ENCODE data around the gene SCYGR1.
"Not testable (repeated sequence)": the region's sequence is repeated elsewhere in the genome, so short reads cannot be mapped to it uniquely, and the experiment has no call there.

Gene SCYGR1

GRCh38 chr2:227367427-227367795 lies 20.3 kb downstream of the SCYGR1 start:
- Histone ChIP-seq H3K27me3 (ENCODE audit: control insufficient read depth, low read length) (no peaks in the 10 kb centered on the region; the same call in 1 of the 2 replicates), H3K4me1 (ENCODE audit: control insufficient read depth, low read length) (no peaks in the 10 kb centered on the region), H3K4me3 (ENCODE audit: low read length) (no peak overlapping the region), H3K79me2 (ENCODE audit: control insufficient read depth, low read length) (no peaks in the 10 kb centered on the region), H4K20me1 (ENCODE audit: control insufficient read depth, insufficient read depth, low read depth, low read length) (no peaks in the 10 kb centered on the region), H3K27ac (ENCODE audit: low read depth, low read length) (no peak overlapping the region), H3K9me2 (replicated peaks; ENCODE audit: control insufficient read depth, low read length) (no peaks in the 10 kb centered on the region), H3K4me2 (ENCODE audit: low read length) (no peak overlapping the region), H3K9me3 (ENCODE audit: control insufficient read depth, insufficient read depth, low read length) (no peaks in the 10 kb centered on the region), H3K36me3 (ENCODE audit: control insufficient read depth, low read length) (no peaks in the 10 kb centered on the region), H3F3A (ENCODE audit: control insufficient read depth, insufficient read depth) (no peaks in the 10 kb centered on the region)
- TF ChIP-seq EZH2phosphoT487 (IDR thresholded peaks at IDR 0.05; ENCODE audit: borderline replicate concordance, low read length): no peak
- no peak for TF ChIP-seq CTCF (IDR thresholded peaks at IDR 0.05; ENCODE audit: low read depth, low read length, poor library complexity, severe bottlenecking)

- no peak overlapping the region for H3K27ac ChIP-seq (ENCODE audit: low read depth, low read length)
- no peaks in the 10 kb centered on the region for H3K9me2 ChIP-seq (replicated peaks; ENCODE audit: control insufficient read depth, low read length)
- H3F3A ChIP-seq (ENCODE audit: control insufficient read depth, insufficient read depth): no peaks in the 10 kb centered on the region
- no peaks in the 10 kb centered on the region; the same call in 1 of the 2 replicates for H3K27me3 ChIP-seq (ENCODE audit: control insufficient read depth, low read length)
- H3K9me3 ChIP-seq (ENCODE audit: control insufficient read depth, insufficient read depth, low read length): no peaks in the 10 kb centered on the region
- H3K79me2 ChIP-seq (ENCODE audit: control insufficient read depth, low read length): no peaks in the 10 kb centered on the region
- no peak overlapping the region for H3K4me2 ChIP-seq (ENCODE audit: low read length)
- H3K4me3 ChIP-seq (ENCODE audit: low read length): no peak overlapping the region
- no peaks in the 10 kb centered on the region for H4K20me1 ChIP-seq (ENCODE audit: control insufficient read depth, insufficient read depth, low read depth, low read length)
- H3K36me3 ChIP-seq (ENCODE audit: control insufficient read depth, low read length): no peaks in the 10 kb centered on the region
- TF ChIP-seq EZH2phosphoT487 (IDR thresholded peaks at IDR 0.05; ENCODE audit: borderline replicate concordance, low read length) (no peak), CTCF (IDR thresholded peaks at IDR 0.05; ENCODE audit: low read depth, low read length, poor library complexity, severe bottlenecking) (no peak)
- H3K4me1 ChIP-seq (ENCODE audit: control insufficient read depth, low read length): no peaks in the 10 kb centered on the region
Observed at GRCh38 chr2:227366769-227367426, 20.9 kb downstream of the SCYGR1 start.

- no peak for TF ChIP-seq EZH2phosphoT487 (IDR thresholded peaks at IDR 0.05; ENCODE audit: borderline replicate concordance, low read length)
- no peak for TF ChIP-seq CTCF (IDR thresholded peaks at IDR 0.05; ENCODE audit: low read depth, low read length, poor library complexity, severe bottlenecking)
- Histone ChIP-seq H3K9me3 (ENCODE audit: control insufficient read depth, insufficient read depth, low read length) (no peaks in the 10 kb centered on the region), H3K27me3 (ENCODE audit: control insufficient read depth, low read length) (no peaks in the 10 kb centered on the region; the same call in 1 of the 2 replicates), H3F3A (ENCODE audit: control insufficient read depth, insufficient read depth) (0 out of 2 replicates have a peak, but pooled peaks cover 2% of the 10 kb centered on the region), H3K27ac (ENCODE audit: low read depth, low read length) (no peak overlapping the region), H3K4me1 (ENCODE audit: control insufficient read depth, low read length) (no peaks in the 10 kb centered on the region), H3K79me2 (ENCODE audit: control insufficient read depth, low read length) (no peaks in the 10 kb centered on the region), H3K9me2 (replicated peaks; ENCODE audit: control insufficient read depth, low read length) (no peaks in the 10 kb centered on the region), H3K4me2 (ENCODE audit: low read length) (no peak overlapping the region), H3K4me3 (ENCODE audit: low read length) (no peak overlapping the region), H4K20me1 (ENCODE audit: control insufficient read depth, insufficient read depth, low read depth, low read length) (no peaks in the 10 kb centered on the region), H3K36me3 (ENCODE audit: control insufficient read depth, low read length) (no peaks in the 10 kb centered on the region)
Observed at GRCh38 chr2:227365833-227366232, 21.9 kb downstream of the SCYGR1 start.

- not testable (repeated sequence) for H3K4me1 ChIP-seq (ENCODE audit: control insufficient read depth, low read length); H3K79me2 ChIP-seq (ENCODE audit: control insufficient read depth, low read length); H3K4me3 ChIP-seq (ENCODE audit: low read length); H4K20me1 ChIP-seq (ENCODE audit: control insufficient read depth, insufficient read depth, low read depth, low read length); H3K27me3 ChIP-seq (ENCODE audit: control insufficient read depth, low read length); H3K9me3 ChIP-seq (ENCODE audit: control insufficient read depth, insufficient read depth, low read length); H3K4me2 ChIP-seq (ENCODE audit: low read length); H3K9me2 ChIP-seq (replicated peaks; ENCODE audit: control insufficient read depth, low read length); H3K27ac ChIP-seq (ENCODE audit: low read depth, low read length); H3F3A ChIP-seq (ENCODE audit: control insufficient read depth, insufficient read depth)
- peaks cover 10% of the 10 kb centered on the region for H3K36me3 ChIP-seq (ENCODE audit: control insufficient read depth, low read length)
Observed at GRCh38 chr2:227364585-227365263, 23.0 kb downstream of the SCYGR1 start.

All from DOHH2 (cell line).